GM12872 (cell line): ENCODE data around the gene MKNK1.

Experiments used
- CTCF ChIP-seq: IDR thresholded peaks from 3 replicates; pipeline ENCODE4 v1.5.1; 2011; ENCODE audit warnings: low read depth, mild to moderate bottlenecking, low read length, moderate library complexity; ENCODE audit not compliant: insufficient read depth

MKNK1 gene

DNA sequence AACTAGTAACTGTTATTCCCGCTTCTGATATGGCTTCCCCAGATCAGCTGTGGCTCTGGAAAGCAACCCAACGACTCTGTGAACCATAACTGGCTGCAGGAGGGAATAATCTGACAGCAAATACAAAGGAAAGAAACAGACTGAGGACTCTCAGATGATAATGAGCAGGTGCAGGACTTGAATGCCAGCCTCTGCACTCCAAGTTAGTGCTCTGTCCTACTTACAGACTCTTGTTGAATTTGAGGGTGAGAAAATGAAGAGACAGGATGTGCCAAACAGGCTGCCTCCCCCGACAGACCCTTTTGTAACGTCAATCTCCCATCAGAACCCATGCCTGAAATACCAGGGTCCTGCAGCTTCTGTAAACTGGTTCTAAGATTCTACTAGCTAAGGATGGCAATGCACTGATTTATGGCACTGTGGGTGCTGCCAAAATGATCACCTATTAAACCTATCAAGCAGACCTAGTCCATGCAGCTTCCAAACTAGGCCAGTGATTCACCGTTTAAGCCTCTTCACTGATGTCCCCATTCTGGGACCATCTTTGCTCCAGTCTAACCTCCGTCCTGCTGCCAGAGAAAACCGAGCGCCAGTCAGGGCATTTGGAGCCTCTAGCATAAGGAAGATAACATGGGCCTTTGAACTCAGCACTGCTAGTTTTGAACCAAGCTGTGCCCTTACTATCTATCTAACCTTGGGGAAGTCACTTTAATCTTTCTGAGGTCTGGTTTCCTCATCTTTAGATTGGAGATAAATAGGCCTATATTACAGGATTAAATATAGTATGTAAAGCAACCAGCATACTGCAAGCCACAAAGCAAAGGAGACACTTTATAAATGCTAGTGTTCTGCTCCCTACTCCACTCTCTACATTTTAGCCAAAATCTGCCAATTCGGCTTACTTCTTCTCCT is 4.8 kb downstream of the MKNK1 start:
- TF ChIP-seq CTCF, result no peak

GRCh38 chr1:46596846-46597245 is 7.2 kb downstream of the MKNK1 start:
- TF ChIP-seq CTCF, result no peak

- TF ChIP-seq CTCF, result no peak
Observed at GRCh38 chr1:46596036-46596435, 8.0 kb downstream of the MKNK1 start.

DNA sequence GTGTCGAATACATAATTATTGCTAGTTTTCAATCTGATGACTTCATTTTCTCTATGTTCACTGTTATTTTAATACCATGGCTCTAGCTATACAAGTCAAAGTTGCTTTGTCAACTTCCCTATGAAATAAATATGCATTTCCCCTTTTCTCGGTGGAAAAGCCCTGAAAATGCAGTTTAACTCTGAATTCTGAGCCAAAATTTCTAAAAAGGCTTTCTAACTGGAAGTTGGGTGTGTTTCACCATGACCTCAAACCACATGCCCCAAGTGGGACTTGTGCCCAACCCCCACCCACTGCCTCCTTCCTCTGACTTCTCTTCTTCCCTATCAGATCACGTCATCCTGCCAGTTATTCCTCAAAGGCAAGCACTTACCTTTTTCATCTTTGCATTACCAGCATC is 8.9 kb downstream of the MKNK1 start:
- no peak for TF ChIP-seq CTCF

DNA sequence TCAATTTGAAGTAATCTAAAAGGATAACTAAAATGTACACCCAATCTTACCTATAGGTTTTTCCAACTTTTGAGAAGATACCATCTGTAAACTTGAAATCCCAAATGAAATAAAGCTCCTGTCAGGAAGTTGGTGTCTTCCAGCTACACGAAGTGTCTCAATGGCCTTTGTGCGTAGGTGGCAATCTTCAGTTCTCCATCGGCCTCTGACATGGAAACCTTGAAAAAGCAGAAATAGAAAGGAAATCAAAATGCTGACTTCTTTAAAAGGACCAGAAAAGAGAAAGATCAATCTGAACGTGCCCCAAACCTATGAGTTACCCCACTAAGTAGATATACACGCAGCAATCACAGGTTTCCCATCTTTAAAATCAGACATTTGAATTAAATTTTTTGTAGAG is 10.0 kb downstream of the MKNK1 start:
- no peak for TF ChIP-seq CTCF

DNA sequence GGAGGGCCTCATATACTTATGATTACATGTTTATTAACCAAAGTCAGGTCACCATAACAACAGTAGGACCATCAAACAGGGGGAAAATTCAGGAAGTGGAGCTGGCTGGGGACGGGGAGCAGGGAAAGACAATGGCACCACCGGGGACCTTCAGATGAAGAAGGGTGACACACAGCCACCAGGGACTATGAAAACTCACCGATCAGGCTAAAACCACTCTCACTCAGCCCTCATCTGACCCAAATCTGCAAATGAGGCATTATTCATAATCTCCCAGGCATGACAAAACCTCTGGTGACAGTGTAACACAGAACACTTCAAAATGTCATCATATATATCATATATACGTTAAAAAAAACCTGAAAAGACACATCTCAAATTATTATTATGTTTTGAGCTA is 11.2 kb downstream of the MKNK1 start:
- no peak for TF ChIP-seq CTCF

- no peak for TF ChIP-seq CTCF
Observed at GRCh38 chr1:46589529-46589928, 14.5 kb downstream of the MKNK1 start.
